D341Med (cell line): Measurements from ENCODE around the gene POU2AF1.

Experiments used
- DNase-seq: peaks from one replicate; pipeline ENCODE4 v3.0.0; 2012; ENCODE audit warnings: low spot score

Gene POU2AF1

GRCh38 chr11:111360150-111361043, 18.7 kb downstream of the POU2AF1 start:
- DNase-seq, result no peak

DNA sequence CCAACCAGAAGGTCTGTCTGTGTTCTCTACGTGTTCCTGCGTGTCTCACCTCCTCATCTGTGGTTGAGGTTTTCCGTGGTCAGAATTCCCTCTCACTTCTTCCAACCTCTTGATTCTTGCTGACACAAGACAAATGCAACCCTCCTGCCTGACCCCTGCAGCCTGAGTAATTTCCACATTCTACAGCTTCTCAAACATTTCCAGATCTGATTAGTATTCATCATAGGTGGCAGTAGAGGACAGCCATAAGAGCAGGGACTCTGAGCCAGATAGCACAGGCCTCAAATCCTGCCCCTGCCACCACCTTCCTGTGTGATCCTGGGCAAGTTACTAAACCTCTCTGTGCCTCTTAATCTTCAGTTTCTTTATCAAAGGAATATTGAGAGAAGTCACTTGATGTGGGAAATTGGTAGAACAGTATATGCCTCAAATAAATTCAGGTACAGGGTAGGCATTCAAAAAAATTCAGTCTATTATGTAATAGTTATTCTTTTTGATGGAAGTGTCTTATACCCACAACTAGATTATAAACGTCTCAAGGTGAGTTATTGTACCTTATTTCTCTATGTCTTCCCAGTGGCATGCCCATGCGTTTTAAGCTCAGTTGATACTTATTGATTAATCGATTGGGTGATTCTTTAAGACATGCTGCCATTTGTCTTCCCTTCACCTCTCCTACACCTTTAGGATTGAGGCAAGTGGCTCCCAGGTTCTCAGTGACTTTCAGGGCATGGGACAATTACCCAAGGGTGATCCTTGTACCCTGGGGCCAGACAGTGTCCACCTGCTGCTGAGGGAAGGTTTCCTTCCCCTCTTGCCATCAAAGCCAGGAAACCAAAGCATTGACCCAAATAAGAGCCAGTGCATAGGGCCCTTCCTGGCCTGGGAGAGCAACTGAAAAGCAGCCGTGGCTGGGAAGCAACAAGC, 19.6 kb downstream of the POU2AF1 start:
- no peak for DNase-seq

DNA sequence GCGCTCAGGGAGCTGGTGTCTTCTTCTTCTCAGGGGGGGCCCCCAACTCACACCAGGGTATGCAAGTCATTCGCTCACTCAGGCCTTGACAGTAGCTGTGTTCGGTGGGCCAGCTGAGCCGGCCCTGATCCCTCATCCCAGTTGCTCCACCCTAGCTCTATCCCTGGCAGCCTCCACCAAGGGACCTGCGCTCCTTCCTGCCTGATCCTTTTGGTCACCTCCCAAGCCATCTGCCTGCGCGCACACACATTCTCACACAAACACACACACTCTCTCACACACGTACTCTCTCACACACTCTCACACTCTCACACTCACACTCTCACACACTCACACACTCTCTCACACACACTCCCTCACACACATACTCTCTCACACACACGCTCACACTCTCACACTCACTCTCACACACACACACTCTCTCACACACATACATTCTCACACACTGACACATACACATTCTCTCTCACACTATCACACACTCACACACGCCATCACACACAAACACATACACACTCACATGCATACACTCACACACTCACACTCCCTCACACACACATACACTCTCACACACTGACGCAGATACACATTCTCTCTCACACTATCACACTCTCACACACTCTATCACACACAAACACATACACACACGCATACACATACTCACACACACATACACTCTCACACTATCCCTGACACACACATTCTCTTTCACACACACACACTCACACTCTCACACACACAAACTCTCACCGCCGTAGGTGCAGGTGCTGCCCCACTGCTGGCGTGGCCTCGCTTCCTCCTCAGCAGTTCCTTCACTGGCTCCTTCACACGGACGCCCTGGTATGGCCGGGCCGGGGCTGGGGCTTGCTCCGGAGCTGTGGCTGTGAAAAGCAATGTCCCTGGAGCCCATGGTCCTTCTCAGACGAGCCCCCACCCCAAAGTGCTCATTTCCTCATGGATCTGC, 20.8 kb downstream of the POU2AF1 start:
- no peak for DNase-seq

- no peak for DNase-seq
These were observed 21.7 kb downstream of the POU2AF1 start for GRCh38 chr11:111357150-111358037.

DNA sequence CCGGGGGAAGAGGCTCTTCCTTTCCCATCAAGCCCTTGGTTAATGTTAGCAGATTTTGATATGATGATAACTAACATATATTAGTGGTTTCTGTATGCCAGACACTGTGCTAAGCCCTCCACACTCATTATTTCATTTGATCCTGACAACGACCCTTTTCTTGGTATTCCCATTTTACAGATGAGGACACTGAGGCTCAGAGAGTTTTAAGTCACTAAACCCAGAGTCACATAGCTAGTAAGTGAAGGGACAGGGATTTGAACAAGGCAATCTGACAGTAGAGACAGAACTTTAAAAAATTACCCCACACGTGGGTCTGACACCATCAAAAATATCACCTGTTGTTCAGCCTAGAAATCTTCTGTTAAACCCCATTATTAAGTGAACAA, 22.4 kb downstream of the POU2AF1 start:
- no peak for DNase-seq

DNA sequence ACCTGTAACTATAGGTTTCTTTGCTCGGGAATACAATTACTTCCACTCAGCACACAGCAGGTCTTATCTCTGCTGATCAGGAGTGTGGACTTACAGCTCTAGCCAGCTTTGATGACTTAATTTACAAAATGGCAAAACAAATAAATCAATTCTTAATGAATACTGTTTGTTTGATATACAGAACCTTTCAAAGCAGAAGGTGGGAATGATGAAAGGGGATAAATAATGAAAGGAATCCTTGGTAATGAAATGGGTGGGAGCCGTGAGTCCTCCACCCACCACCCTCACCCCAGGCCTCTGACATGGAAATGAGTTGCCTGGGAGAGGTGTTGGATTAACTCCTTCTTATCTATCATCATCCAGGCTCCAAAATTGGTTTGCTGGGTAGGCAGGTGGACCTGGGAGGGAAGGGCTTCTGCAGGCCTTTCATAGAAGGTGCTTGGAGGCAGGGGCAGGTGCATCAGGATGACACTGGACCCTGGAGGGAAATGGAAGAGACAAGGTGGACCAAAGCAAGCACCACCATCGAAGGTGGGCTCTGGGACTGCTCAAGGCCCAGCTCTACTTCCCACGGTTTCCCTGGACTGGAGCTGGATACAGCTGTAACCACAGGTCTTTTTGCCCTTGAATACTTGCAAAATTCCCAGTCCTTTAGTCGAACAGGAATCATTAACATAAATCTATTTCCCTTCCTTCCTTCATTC, 23.0 kb downstream of the POU2AF1 start:
- no peak for DNase-seq

- DNase-seq, result no peak
These were observed 24.0 kb downstream of the POU2AF1 start for GRCh38 chr11:111355101-111355500.

DNA sequence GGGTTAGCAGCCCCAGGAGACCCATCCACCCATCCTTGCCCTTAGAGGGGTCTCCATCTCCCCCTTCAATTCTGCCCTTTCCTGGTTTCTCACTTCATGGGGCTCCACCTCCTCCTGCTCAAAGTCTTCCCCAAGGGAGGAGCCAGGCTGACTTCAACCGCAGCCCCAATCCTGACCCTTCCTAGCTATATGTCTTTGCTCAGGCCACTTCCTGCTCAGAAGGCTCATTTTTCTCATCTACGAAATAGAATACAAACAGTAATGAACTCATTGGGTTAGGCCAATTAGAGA, 24.5 kb downstream of the POU2AF1 start:
- no peak for DNase-seq

DNA sequence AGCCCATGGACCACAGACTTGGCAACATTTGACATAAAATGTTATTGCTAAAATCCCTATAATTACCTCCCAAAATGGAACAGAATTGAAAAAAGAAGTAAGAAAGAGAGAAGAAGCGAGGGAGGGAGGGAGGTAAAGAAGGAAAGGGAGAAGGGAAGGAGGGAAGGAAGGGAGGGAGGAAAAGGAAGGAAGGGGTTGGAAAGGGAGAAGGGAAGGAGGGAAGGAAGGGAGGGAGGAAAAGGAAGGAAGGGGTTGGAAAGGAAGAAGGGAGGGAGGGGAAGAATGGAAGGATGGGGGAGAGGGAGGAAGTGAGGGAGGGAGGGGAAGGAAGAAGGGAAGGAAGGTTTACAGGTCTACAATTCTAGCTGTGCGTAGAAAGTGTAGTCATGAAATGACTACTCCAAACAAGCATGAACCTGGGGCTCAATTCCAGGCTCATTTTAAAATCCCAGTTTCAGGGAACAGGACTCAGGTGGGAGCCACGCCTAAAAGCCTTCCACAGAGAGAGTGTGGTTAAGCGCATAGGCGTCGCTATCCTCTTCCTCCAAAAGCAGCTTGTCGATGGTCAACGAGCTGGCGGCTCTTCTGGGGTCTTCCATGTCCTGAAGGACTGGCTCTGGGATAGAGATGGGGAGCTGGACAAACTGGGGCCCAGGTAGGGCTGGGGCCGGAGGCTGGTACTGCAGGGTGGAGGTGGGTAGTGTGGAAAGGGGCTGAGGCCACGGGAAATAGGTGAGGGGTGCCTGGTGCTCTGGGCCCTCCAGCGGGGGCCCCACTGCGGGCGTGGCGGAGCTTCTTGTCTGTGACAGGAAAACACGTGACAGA, 25.1 kb downstream of the POU2AF1 start:
- no peak for DNase-seq

DNA sequence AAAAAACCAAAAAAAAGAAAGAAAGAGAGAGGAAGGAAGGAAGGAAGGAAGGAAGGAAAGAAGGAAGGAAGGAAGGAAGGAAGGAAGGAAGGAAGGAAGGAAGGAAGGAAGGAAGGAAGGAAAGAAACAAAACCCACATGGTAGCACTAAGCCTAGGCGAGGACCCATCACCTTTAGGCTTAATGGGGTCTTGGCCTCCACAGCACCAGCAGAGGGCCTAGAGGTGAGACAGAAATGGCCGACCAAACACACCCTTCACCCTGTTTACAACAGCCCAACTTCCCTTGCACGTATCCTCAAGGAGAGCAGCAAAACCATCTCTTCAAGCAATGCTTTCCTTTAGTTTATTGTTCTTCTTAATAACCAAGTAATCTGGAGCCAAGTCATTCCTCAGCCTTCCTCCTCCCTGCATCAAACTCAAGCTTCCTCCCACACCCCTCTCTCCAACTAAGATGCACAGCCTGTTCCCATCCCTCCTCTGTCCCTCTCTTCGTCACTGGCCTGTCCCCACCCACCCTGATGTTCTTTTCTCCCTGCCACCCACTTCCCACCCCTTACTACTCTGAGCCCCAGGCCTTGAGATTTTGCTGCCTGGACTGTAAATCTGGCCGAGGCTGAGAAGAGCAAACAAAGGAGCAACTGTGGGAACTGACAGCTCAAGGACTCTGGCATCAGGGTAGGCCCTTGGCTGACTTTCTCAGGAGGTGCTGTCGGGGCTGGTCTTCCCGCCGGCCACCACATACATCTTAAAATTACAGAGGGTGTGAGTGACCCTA, 26.0 kb downstream of the POU2AF1 start:
- DNase-seq, result no peak

GRCh38 chr11:111352231-111352746, 26.8 kb downstream of the POU2AF1 start:
- DNase-seq, result no peak

DNA sequence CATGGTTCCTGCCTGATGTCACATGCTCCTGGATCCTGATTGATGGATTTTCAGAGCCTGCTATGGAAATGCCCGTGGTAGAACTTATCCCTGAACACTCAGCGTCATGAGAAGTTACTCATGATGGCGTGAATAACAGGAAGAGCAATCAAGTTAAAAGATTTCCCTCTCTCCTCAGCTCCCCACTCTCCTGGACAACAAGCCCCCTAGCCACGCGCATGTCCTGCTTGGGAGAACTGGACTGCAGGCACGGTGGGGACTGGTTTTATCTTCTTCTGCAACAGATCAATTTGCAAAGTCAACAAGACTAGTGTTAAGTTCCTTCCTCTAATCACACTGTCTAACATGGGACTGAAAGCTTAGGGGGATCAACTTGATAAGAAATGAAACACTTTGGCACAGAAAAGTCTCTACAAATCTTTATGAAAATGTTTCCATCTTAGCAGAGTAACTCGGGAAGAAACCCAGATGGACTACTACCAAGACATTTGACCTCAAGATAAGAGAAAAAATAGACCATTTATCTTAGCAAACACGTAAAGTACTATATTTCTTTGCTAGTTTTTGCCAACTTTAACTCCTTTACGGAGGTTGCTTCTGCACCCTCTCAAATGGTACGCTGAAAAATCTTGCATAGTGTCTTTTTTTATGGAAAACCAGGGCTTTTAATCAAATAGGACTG, 27.6 kb downstream of the POU2AF1 start:
- DNase-seq, result no peak

DNA sequence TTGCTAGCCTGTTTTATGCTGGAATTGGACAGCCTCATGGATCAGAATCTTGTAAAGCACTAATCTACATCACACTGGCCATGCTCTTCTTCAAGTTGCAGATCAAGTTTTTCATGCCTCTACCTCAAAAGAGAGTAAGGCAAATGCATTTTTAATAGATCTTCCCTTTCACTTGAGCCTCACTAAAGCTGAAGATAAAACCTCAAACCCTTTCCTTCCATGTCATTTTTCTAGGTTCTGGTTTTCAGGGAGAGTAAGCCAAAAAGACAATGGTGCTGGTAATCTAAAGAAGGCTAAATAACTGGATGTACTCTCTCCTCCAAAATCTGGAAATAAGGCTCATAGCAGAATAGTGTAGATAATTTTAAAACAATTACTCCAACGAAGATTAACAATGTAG, 28.3 kb downstream of the POU2AF1 start:
- DNase-seq, result no peak

DNA sequence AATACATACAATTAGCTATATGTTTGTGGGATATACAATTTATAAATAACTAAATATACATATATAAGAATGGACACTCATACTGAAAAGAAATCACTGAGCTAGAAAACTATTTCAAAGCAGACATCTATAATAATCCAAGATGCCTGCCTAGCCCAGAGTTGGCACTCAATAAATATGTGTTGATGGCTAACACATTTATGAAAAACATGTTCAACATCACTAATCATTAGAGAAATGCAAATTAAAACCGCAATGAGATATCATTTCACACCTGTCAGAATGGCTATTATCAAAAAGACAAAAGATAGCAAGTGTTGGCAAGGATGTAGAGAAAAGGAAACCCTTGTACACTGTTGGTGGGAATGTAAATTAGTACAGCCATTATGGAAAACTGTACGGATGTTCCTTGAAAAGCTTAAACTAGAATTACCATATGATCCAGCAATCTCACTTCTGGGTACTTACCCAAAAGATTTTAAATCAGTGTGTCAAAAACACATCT, 29.8 kb downstream of the POU2AF1 start:
- DNase-seq, result no peak

DNA sequence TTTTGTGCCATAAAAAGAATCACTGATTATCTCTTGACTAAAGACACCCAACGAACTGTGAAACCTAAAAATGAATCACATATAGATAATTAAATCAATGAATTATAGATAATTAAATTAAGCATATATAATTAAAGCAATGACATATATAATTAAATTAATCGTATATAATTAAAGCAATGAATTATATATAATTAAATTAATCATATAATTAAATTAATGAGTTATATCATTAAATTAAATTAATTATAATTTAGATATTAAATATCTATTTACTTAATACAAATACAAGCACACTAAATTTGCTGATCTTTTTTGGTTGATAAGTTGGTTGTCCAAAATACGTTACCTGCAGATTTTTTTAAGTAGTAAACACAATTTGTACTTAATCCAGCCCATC, 30.9 kb downstream of the POU2AF1 start:
- no peak for DNase-seq

DNA sequence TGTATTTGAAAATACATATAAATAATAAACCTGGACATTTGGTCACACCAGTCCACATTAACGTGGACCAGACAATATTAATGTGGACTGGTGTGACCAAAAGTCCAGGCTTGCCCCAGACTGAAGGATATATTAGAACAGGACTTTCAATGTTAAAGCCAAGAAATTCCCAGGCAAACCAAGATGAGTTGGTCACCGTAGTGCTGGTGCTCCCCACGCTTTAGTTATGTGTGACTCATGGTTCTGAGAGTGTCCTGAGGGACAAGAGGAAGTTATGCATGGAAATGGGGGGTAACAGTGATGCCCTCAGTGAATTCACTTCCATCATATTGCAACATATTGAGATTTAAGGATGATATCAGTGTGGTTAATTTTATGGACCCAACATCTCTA, 31.4 kb downstream of the POU2AF1 start:
- no peak for DNase-seq

DNA sequence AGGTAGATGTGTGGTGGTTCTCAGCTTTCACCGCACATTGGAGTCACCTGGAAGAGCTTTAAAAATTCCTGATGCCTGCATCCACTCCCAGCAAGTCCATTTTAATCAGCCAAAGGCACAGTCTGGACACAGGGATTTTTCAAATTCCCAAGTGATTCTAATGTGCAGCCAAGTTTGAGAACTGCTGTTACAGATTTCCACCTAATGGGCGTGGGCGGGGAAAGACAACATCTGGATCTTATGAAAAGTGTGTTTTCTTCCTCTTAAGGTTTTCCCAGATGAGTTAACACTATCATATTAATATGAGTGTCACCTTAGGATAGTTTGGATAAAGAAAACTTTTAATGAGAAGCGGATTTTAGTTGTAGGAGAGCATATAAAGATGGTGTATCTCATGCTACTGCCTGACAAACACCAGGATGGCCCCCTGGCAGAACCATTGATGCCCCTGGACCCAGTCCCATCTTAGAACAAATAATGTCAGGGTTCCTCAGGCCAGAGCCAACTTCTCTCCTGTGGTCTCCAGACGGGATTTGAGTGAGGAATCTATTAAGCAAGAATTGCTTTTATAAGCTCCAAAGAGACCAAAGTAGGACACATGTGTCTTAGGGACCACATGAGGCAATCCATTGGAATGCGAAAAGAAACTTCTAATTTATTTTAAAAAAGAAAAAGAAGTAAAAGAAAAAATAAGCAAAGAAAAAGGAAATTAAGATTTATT, 31.9 kb downstream of the POU2AF1 start:
- DNase-seq, result no peak
